Measurements from ENCODE around the gene CIAO2B. TPM values are rescaled to one million over a fixed set of nuclear protein-coding genes. Genes with fewer than 3 reads are reported as not detected.
"Not testable (repeated sequence)": the region's sequence is repeated elsewhere in the genome, so short reads cannot be mapped to it uniquely, and the experiment has no call there.

The CIAO2B gene
- total RNA-seq, 2 donors from 2014 or later: 75.3 to 118 TPM

GRCh38 chr16:66975302-66975893 is 41.2 kb upstream of the CIAO2B start:
- H3K4me1 ChIP-seq: no peaks in the 10 kb centered on the region
- no peaks in the 10 kb centered on the region for H3K36me3 ChIP-seq
- DNase-seq (ENCODE audit: low spot score): no peak
- H3K27ac ChIP-seq: no peak overlapping the region
- TF ChIP-seq CTCF (IDR thresholded peaks at IDR 0.05): no peak
- H3K27me3 ChIP-seq: no peaks in the 10 kb centered on the region
- no peak overlapping the region for H3K4me3 ChIP-seq
- H3K9me3 ChIP-seq: no peaks in the 10 kb centered on the region

GRCh38 chr16:66974932-66975246 is 40.7 kb upstream of the CIAO2B start:
- H3K9me3 ChIP-seq; H3K4me3 ChIP-seq; H3K4me1 ChIP-seq; DNase-seq (ENCODE audit: low spot score); H3K27me3 ChIP-seq; H3K36me3 ChIP-seq; H3K27ac ChIP-seq: not testable (repeated sequence)

- not testable (repeated sequence) for H3K27me3 ChIP-seq; H3K27ac ChIP-seq; H3K9me3 ChIP-seq; H3K4me3 ChIP-seq; DNase-seq (ENCODE audit: low spot score); H3K4me1 ChIP-seq; H3K36me3 ChIP-seq
Measured at GRCh38 chr16:66974156-66974931, 40.1 kb upstream of the CIAO2B start.

GRCh38 chr16:66973716-66974115 is 39.5 kb upstream of the CIAO2B start:
- Histone ChIP-seq H3K4me1 (no peaks in the 10 kb centered on the region), H3K9me3 (no peaks in the 10 kb centered on the region), H3K36me3 (no peaks in the 10 kb centered on the region), H3K4me3 (no peak overlapping the region), H3K27ac (no peak overlapping the region), H3K27me3 (no peaks in the 10 kb centered on the region)
- no peak for DNase-seq (ENCODE audit: low spot score)
- TF ChIP-seq CTCF (IDR thresholded peaks at IDR 0.05): no peak

- Histone ChIP-seq H3K36me3 (no peaks in the 10 kb centered on the region), H3K27ac (no peak overlapping the region), H3K4me3 (no peak overlapping the region), H3K9me3 (no peaks in the 10 kb centered on the region), H3K4me1 (no peaks in the 10 kb centered on the region), H3K27me3 (no peaks in the 10 kb centered on the region)
- TF ChIP-seq CTCF (IDR thresholded peaks at IDR 0.05): no peak
- DNase-seq (ENCODE audit: low spot score): no peak
Measured at GRCh38 chr16:66972983-66973382, 38.8 kb upstream of the CIAO2B start.

GRCh38 chr16:66970775-66971720 is 36.8 kb upstream of the CIAO2B start:
- DNase-seq (ENCODE audit: low spot score): no peak
- Histone ChIP-seq H3K27me3 (no peaks in the 10 kb centered on the region), H3K36me3 (no peaks in the 10 kb centered on the region), H3K4me1 (no peaks in the 10 kb centered on the region), H3K9me3 (no peaks in the 10 kb centered on the region), H3K27ac (no peak overlapping the region), H3K4me3 (no peak overlapping the region)
- TF ChIP-seq CTCF (IDR thresholded peaks at IDR 0.05): no peak
